ENCODE measurements around the gene HAVCR1.
"Not testable (repeated sequence)": the region's sequence is repeated elsewhere in the genome, so short reads cannot be mapped to it uniquely, and the experiment has no call there.

The HAVCR1 gene

GRCh38 chr5:157020002-157020401 is 38.9 kb downstream of the HAVCR1 start:
- TF ChIP-seq ZFX (IDR thresholded peaks at IDR 0.05) = no peak
- TF ChIP-seq CTCF (conservative IDR thresholded peaks at IDR 0.05) = no peak
- no peak overlapping the region for H3K27ac ChIP-seq

- not testable (repeated sequence) for H3K27ac ChIP-seq
Measured at GRCh38 chr5:157014143-157014542, 44.8 kb downstream of the HAVCR1 start.

GRCh38 chr5:157006262-157006661 is 52.7 kb downstream of the HAVCR1 start:
- no peak overlapping the region for H3K27ac ChIP-seq
- TF ChIP-seq CTCF (conservative IDR thresholded peaks at IDR 0.05) (no peak), ZFX (IDR thresholded peaks at IDR 0.05) (no peak)

- no peak overlapping the region for H3K27ac ChIP-seq
- TF ChIP-seq ZFX (IDR thresholded peaks at IDR 0.05) (no peak), CTCF (conservative IDR thresholded peaks at IDR 0.05) (no peak)
Measured at GRCh38 chr5:157004893-157005551, 53.9 kb downstream of the HAVCR1 start.

GRCh38 chr5:156991714-156992113 is 67.2 kb downstream of the HAVCR1 start:
- TF ChIP-seq CTCF (conservative IDR thresholded peaks at IDR 0.05) = no peak
- TF ChIP-seq ZFX (IDR thresholded peaks at IDR 0.05) = no peak
- no peak overlapping the region for H3K27ac ChIP-seq

- TF ChIP-seq CTCF (conservative IDR thresholded peaks at IDR 0.05) = no peak
- TF ChIP-seq ZFX (IDR thresholded peaks at IDR 0.05) = no peak
- H3K27ac ChIP-seq = no peak overlapping the region
Measured at GRCh38 chr5:156984064-156984463, 74.9 kb downstream of the HAVCR1 start.

- TF ChIP-seq ZFX (IDR thresholded peaks at IDR 0.05) (no peak), CTCF (conservative IDR thresholded peaks at IDR 0.05) (no peak)
- H3K27ac ChIP-seq = no peak overlapping the region
Measured at GRCh38 chr5:156981481-156981880, 77.4 kb downstream of the HAVCR1 start.

All from C4-2B (cell line).